A549 (cell line): ENCODE results near the gene GRK7. TPM values are rescaled to one million over a fixed set of nuclear protein-coding genes. Genes with fewer than 3 reads are reported as not detected.

Experiments
- ATAC-seq, 2 experiments: fragments of 200-7000 bp in 1 of 2; fragments of >200 bp in 1 of 2; cut with Nextera tagmentation in 1 of 2; cut with Tn5 transposase in 1 of 2; 3 replicates each; pipeline versions ENCODE4 v1.8.0 to v1.9.1; 2018 to 2020; ENCODE audit warnings: mild to moderate bottlenecking in 1 of 2, moderate library complexity in 1 of 2
- CTCF ChIA-PET: fragments of 300-600 bp; sonication (Branson Sonifier 250); formaldehyde crosslinking; extraction: SDS; loops from one replicate; lab custom pipeline; 2021; ENCODE audit warnings: antibody characterized with exemption, inconsistent platforms; lab: Yijun Ruan, JAX
- POLR2A ChIA-PET: fragments of 350-600 bp; formaldehyde crosslinking; extraction: SDS; loops from one replicate; lab custom pipeline; 2021; ENCODE audit warnings: antibody characterized with exemption, inconsistent platforms; lab: Yijun Ruan, JAX
- DNase-seq, 2 experiments: peaks; one replicate each; pipeline versions ENCODE4 v3.0.0 to v3.0.0-alpha.2; 2011 to 2016; ENCODE audit warnings: low read depth in 1 of 2, low spot score in 1 of 2
- FAIRE-seq: peaks from 2 replicates; lab custom pipeline; 2011; peaks lifted over from hg19 to GRCh38; lab: Jason Lieb, UNC
- H3K27ac ChIP-seq, 2 experiments: fragments of >200 bp; sonication (Bioruptor Twin); formaldehyde crosslinking; 3 replicates each; pipeline ENCODE4 v1.5.1; 2016 to 2017
- H3K4me1 ChIP-seq: fragments of >200 bp; sonication (Bioruptor Twin); formaldehyde crosslinking; 3 replicates; pipeline ENCODE4 v1.6.1; 2016
- H3K4me2 ChIP-seq: fragments of >200 bp; sonication (Bioruptor Twin); formaldehyde crosslinking; 3 replicates; pipeline ENCODE4 v1.6.1; 2016
- H3K4me3 ChIP-seq: fragments of >200 bp; sonication (Bioruptor Twin); formaldehyde crosslinking; 3 replicates; pipeline ENCODE4 v1.5.1; 2016
- H3K9me3 ChIP-seq: fragments of >200 bp; sonication (Bioruptor Twin); formaldehyde crosslinking; 3 replicates; pipeline ENCODE4 v1.6.1; 2016
- CHD4 ChIP-seq: fragments of 200-600 bp; sonication (generic); IDR thresholded peaks from 2 replicates; pipeline ENCODE4 v1.6.1; 2016; ENCODE audit warnings: antibody characterized with exemption, mild to moderate bottlenecking, borderline replicate concordance
- E2F6 ChIP-seq: IDR thresholded peaks from 2 replicates; pipeline ENCODE4 v1.6.1; 2012; ENCODE audit warnings: low read depth, borderline replicate concordance
- EHF ChIP-seq: fragments of 250-450 bp; sonication (Bioruptor Pico); IDR thresholded peaks from 2 replicates; pipeline ENCODE4 v1.5.0; 2020; ENCODE audit warnings: mild to moderate bottlenecking
- ELK1 ChIP-seq: fragments of 150-350 bp; IDR thresholded peaks from 2 replicates; pipeline ENCODE4 v1.6.1; 2014; ENCODE audit warnings: low read depth, mild to moderate bottlenecking, low read length
- ESRRA ChIP-seq: fragments of 150-350 bp; IDR thresholded peaks from 2 replicates; pipeline ENCODE4 v1.6.1; 2014; ENCODE audit warnings: mild to moderate bottlenecking, low read length, borderline replicate concordance
- FOSL2 ChIP-seq, 2 experiments: fragments of 450-650 bp in 1 of 2; fragments of >200 bp in 1 of 2; sonication (Bioruptor Twin) in 1 of 2; formaldehyde crosslinking; IDR thresholded peaks; 2 replicates each; pipeline versions ENCODE4 v1.5.0 to v1.6.1; 2016 to 2020; ENCODE audit warnings: mild to moderate bottlenecking in 1 of 2, moderate library complexity in 1 of 2
- HDAC2 ChIP-seq: fragments of 200-600 bp; sonication (generic); IDR thresholded peaks from 2 replicates; pipeline ENCODE4 v1.6.1; 2016
- JUNB ChIP-seq: fragments of >200 bp; sonication (Bioruptor Twin); formaldehyde crosslinking; IDR thresholded peaks from 2 replicates; pipeline ENCODE4 v1.6.1; 2016
- KDM5A ChIP-seq: fragments of 200-600 bp; sonication (generic); IDR thresholded peaks from 2 replicates; pipeline ENCODE4 v1.6.1; 2016; ENCODE audit warnings: antibody characterized with exemption, mild to moderate bottlenecking
- MAZ ChIP-seq: fragments of 150-350 bp; IDR thresholded peaks from 2 replicates; pipeline ENCODE4 v1.6.1; 2014; ENCODE audit warnings: antibody characterized with exemption, low read depth, low read length, borderline replicate concordance
- NFE2L2 ChIP-seq: fragments of 150-350 bp; conservative IDR thresholded peaks from 2 replicates; pipeline ENCODE4 v1.6.1; 2014; ENCODE audit warnings: low read length
- NPAS2 ChIP-seq: fragments of 250-450 bp; sonication (Bioruptor Pico); IDR thresholded peaks from 2 replicates; pipeline ENCODE4 v1.8.0; 2022; ENCODE audit warnings: mild to moderate bottlenecking, moderate library complexity, borderline replicate concordance
- RARB ChIP-seq: fragments of 250-450 bp; sonication (Bioruptor Pico); IDR thresholded peaks from 2 replicates; pipeline ENCODE4 v1.8.0; 2021; ENCODE audit warnings: mild to moderate bottlenecking, moderate library complexity
- SREBF2 ChIP-seq: fragments of 450-650 bp; IDR thresholded peaks from 2 replicates; pipeline ENCODE4 v1.6.1; 2014; ENCODE audit warnings: mild to moderate bottlenecking, moderate library complexity
- whole genome bisulfite sequencing: methylation state at CpG from one replicate; pipeline ENCODE4 v1.1.6; 2017; ENCODE audit errors: missing lambda C conversion rate; 5-methylcytosine and 5-hydroxymethylcytosine counted together
- polyA plus RNA-seq, 4 experiments: library from polyadenylated mRNA; depleted of rRNA in 3 of 4; stranded (reverse); fragments of >200 nt; fragmentation: RNase III in 1 of 4; extraction: RNeasy Plus Mini Kit Qiagen cat#74134 plus additional on column Dnase treatment in 1 of 4; gene quantifications; 2 replicates in 3 of 4; 3 replicates in 1 of 4; pipeline ENCODE4 v1.2.3, GENCODE V29; 2011 to 2017
- TF ChIP-seq, protein P1 (sequence below): fragments of 250-450 bp; sonication (Bioruptor Pico); IDR thresholded peaks from 2 replicates; pipeline ENCODE4 v1.5.0; 2021; ENCODE audit warnings: mild to moderate bottlenecking, moderate library complexity, borderline replicate concordance
- TF ChIP-seq, protein P2 (sequence below): fragments of >200 bp; sonication (Bioruptor Twin); formaldehyde crosslinking; IDR thresholded peaks from 3 replicates; pipeline ENCODE4 v1.6.1; 2016

The GRK7 gene
- polyA plus RNA-seq, 2 of the 4 experiments (the other 2 are of a cell fraction): 0.03 TPM; not detected in 1

DNA sequence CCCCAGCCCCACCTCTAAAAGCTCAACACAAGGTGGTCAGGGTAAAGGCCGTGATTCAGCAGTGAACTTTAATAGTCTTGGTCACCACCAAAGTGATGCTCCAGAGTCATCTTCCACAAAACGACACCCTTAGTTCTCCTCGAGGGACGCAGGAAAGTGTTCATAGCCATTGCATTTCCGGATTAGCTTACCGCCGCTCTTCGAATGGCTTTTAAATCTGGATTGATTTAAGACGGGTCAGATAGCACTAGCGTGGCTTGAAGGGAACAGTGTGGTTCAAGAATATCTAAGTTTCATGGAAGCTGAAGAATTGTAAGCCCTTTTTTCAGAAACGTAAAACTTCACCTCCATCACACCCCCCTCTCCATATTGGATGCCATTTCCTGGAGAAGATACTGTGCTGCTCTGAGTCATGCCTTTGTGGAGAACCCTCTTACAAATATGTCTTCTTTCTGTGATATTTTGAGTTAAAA is 24.3 kb upstream of the GRK7 start:
- peak; percentile 61 to 63 for ATAC-seq
- WGBS: 4% methylated on average over 11 of the region's 11 CpGs

GRCh38 chr3:141739731-141740130 is 23.5 kb upstream of the GRK7 start:
- no peak for ATAC-seq

More for the DNA sequence above, 24.3 kb upstream of the GRK7 start:
- DNase-seq: peak; percentile 45 to 51
- no peaks in the 10 kb centered on the region for H3K9me3 ChIP-seq
- ChIA-PET CTCF (interaction anchor here (0.5 to 3.7 kb wide), 34 partner anchors 10 to 540 kb away, joined by 3 to 40 read pairs (median 4); partner anchors contain the start of gene GRK7), POLR2A (interaction anchor here (0.5 to 2.0 kb wide), 7 partner anchors 9 to 448 kb away, joined by 3 to 15 read pairs (median 4); partner anchors contain the start of gene ATP1B3)
- H3K27ac ChIP-seq: peak overlapping the region; percentile 87 to 95
- H3K4me3 ChIP-seq: peak overlapping the region; percentile 65
- H3K4me2 ChIP-seq: peak overlapping the region; percentile 83
- peaks cover 42% of the 10 kb centered on the region for H3K4me1 ChIP-seq
- FAIRE-seq: no peak
- TF ChIP-seq, protein P1, sequence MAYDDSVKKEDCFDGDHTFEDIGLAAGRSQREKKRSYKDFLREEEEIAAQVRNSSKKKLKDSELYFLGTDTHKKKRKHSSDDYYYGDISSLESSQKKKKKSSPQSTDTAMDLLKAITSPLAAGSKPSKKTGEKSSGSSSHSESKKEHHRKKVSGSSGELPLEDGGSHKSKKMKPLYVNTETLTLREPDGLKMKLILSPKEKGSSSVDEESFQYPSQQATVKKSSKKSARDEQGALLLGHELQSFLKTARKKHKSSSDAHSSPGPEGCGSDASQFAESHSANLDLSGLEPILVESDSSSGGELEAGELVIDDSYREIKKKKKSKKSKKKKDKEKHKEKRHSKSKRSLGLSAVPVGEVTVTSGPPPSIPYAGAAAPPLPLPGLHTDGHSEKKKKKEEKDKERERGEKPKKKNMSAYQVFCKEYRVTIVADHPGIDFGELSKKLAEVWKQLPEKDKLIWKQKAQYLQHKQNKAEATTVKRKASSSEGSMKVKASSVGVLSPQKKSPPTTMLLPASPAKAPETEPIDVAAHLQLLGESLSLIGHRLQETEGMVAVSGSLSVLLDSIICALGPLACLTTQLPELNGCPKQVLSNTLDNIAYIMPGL: no peak
- TF ChIP-seq FOSL2 (IDR thresholded peaks at IDR 0.05) (no peak), FOSL2 (CRISPR knock-in tag; IDR thresholded peaks at IDR 0.05) (peak; percentile 39)

More at GRCh38 chr3:141739731-141740130, 23.5 kb upstream of the GRK7 start:
- peaks cover 42% of the 10 kb centered on the region for H3K4me1 ChIP-seq
- CTCF ChIA-PET: interaction anchor here (0.6 to 3.7 kb wide), 9 partner anchors 8 to 298 kb away, joined by 3 to 40 read pairs (median 7); partner anchors contain the start of gene GRK7
- FAIRE-seq: no peak
- TF ChIP-seq KDM5A (no peak), EHF (CRISPR knock-in tag) (no peak), JUNB (no peak), E2F6 (no peak), NFE2L2 (no peak), ELK1 (no peak), FOSL2 (IDR thresholded peaks at IDR 0.05) (no peak), FOSL2 (CRISPR knock-in tag; IDR thresholded peaks at IDR 0.05) (no peak), SREBF2 (no peak), MAZ (no peak), RARB (CRISPR knock-in tag) (no peak), NPAS2 (CRISPR knock-in tag) (no peak), ESRRA (no peak), CHD4 (no peak), HDAC2 (no peak)
- TF ChIP-seq, protein P1: no peak
- TF ChIP-seq, protein P2, sequence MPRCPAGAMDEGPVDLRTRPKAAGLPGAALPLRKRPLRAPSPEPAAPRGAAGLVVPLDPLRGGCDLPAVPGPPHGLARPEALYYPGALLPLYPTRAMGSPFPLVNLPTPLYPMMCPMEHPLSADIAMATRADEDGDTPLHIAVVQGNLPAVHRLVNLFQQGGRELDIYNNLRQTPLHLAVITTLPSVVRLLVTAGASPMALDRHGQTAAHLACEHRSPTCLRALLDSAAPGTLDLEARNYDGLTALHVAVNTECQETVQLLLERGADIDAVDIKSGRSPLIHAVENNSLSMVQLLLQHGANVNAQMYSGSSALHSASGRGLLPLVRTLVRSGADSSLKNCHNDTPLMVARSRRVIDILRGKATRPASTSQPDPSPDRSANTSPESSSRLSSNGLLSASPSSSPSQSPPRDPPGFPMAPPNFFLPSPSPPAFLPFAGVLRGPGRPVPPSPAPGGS: no peak
- no peaks in the 10 kb centered on the region for H3K9me3 ChIP-seq
- H3K27ac ChIP-seq: peak overlapping the region; percentile 87 to 95; a peak in 3 of 6 replicates
- H3K4me2 ChIP-seq: peak overlapping the region; percentile 83
- peak overlapping the region; percentile 65 for H3K4me3 ChIP-seq
- POLR2A ChIA-PET: interaction anchor here (2.0 kb wide), 1 partner anchor 136 kb away, joined by 15 read pairs; no protein-coding TSS in a partner anchor
- no peak for DNase-seq
- WGBS: 66% methylated on average over 2 of the region's 2 CpGs
